ENCODE results near the gene PPP2R2D.

DNA sequence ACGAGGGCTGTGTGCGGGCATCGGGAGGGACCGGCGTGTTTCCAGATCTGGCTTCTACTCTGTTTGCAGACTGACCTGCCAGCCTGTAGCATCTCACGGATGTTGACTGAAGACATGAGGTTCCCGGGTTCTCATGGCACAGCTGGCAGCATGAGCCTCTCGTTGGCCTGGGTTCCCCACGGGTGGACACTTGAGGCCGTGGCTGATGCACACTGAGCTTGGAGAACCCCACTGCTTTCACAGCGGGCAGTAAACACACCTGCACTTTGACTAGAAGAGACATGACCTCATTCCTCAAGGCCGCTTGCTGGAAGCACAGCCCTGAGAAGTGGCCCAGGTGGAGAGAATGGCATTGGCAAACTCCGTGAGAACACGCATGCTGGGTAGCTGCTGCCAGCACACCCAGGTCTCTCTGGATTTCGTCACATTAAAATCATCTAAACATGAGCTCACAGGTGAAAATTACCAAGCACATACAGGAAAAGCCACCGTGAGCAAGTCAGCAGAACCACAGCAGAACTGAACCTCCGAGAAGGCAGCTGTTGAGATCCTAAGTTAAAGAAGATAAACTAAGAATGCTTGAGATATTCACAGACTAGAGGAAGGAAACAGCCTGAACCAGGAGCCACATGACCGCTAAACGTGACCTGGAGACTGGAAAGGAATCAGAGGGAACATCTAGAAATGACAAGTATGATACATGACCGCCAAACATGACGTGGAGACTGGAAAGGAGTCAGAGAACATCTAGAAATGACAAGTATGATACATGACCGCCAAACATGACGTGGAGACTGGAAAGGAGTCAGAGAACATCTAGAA is 48.4 kb downstream of the PPP2R2D start:
- TF ChIP-seq POLR2A (IDR thresholded peaks at IDR 0.05; ENCODE audit: low read length) (no peak), GATA1 (IDR thresholded peaks at IDR 0.05; ENCODE audit: low read depth, low read length) (no peak)
